ENCODE results near the gene THSD4.

The THSD4 gene

DNA sequence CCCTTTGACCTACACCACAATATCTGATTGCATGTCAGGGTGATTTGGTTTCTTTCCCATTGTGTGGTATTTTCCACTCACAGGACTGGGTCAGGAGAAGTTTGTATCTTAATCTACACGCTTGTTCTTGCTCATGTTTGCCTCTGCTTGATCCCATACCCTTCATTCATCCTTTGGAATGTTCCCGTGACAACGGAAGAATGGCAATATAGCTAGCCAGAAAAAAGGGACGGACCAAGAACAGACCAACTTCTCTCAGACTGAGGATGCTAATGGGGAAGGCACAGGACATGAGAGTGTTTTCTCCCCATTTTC lies 7.8 kb upstream of the THSD4 start:
- H3K27ac ChIP-seq (replicated peaks) = no peak overlapping the region
- no peak for TF ChIP-seq GABPA (IDR thresholded peaks at IDR 0.05; ENCODE audit: low read depth)
- H3K4me3 ChIP-seq (replicated peaks; ENCODE audit: insufficient read depth, low read length) = no peak overlapping the region
- no peak for DNase-seq (ENCODE audit: low read depth in 1 of 2, low spot score in 1 of 2)
- peaks cover 2% of the 10 kb centered on the region for H3K27me3 ChIP-seq (ENCODE audit: insufficient read depth, poor library complexity, severe bottlenecking)

- Histone ChIP-seq H3K4me3 (replicated peaks; ENCODE audit: insufficient read depth, low read length) (no peak overlapping the region), H3K27me3 (ENCODE audit: insufficient read depth, poor library complexity, severe bottlenecking) (peaks cover 6% of the 10 kb centered on the region), H3K27ac (replicated peaks) (no peak overlapping the region)
- DNase-seq (ENCODE audit: low read depth in 1 of 2, low spot score in 1 of 2) = no peak
- no peak for TF ChIP-seq SPI1 (IDR thresholded peaks at IDR 0.05; ENCODE audit: borderline replicate concordance, low read depth)
- no peak for TF ChIP-seq GABPA (IDR thresholded peaks at IDR 0.05; ENCODE audit: low read depth)
- TF ChIP-seq, protein P1, sequence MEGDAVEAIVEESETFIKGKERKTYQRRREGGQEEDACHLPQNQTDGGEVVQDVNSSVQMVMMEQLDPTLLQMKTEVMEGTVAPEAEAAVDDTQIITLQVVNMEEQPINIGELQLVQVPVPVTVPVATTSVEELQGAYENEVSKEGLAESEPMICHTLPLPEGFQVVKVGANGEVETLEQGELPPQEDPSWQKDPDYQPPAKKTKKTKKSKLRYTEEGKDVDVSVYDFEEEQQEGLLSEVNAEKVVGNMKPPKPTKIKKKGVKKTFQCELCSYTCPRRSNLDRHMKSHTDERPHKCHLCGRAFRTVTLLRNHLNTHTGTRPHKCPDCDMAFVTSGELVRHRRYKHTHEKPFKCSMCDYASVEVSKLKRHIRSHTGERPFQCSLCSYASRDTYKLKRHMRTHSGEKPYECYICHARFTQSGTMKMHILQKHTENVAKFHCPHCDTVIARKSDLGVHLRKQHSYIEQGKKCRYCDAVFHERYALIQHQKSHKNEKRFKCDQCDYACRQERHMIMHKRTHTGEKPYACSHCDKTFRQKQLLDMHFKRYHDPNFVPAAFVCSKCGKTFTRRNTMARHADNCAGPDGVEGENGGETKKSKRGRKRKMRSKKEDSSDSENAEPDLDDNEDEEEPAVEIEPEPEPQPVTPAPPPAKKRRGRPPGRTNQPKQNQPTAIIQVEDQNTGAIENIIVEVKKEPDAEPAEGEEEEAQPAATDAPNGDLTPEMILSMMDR (IDR thresholded peaks at IDR 0.05; ENCODE audit: insufficient read depth, low read length) = no peak
Observed at GRCh38 chr15:71109130-71109529, 6.1 kb upstream of the THSD4 start.

- no peak overlapping the region for H3K27ac ChIP-seq (replicated peaks)
- no peak for DNase-seq (ENCODE audit: low read depth in 1 of 2, low spot score in 1 of 2)
- H3K27me3 ChIP-seq (ENCODE audit: insufficient read depth, poor library complexity, severe bottlenecking) = peaks cover 6% of the 10 kb centered on the region
- TF ChIP-seq SPI1 (IDR thresholded peaks at IDR 0.05; ENCODE audit: borderline replicate concordance, low read depth) (no peak), GABPA (IDR thresholded peaks at IDR 0.05; ENCODE audit: low read depth) (no peak), REST (IDR thresholded peaks at IDR 0.05; ENCODE audit: insufficient replicate concordance, low read depth) (no peak), POLR2AphosphoS5 (IDR thresholded peaks at IDR 0.05; ENCODE audit: low read depth) (no peak)
- TF ChIP-seq, protein P1 (IDR thresholded peaks at IDR 0.05; ENCODE audit: insufficient read depth, low read length) = no peak
- H3K4me3 ChIP-seq (replicated peaks; ENCODE audit: insufficient read depth, low read length) = no peak overlapping the region
Observed at GRCh38 chr15:71109905-71110304, 5.4 kb upstream of the THSD4 start.

DNA sequence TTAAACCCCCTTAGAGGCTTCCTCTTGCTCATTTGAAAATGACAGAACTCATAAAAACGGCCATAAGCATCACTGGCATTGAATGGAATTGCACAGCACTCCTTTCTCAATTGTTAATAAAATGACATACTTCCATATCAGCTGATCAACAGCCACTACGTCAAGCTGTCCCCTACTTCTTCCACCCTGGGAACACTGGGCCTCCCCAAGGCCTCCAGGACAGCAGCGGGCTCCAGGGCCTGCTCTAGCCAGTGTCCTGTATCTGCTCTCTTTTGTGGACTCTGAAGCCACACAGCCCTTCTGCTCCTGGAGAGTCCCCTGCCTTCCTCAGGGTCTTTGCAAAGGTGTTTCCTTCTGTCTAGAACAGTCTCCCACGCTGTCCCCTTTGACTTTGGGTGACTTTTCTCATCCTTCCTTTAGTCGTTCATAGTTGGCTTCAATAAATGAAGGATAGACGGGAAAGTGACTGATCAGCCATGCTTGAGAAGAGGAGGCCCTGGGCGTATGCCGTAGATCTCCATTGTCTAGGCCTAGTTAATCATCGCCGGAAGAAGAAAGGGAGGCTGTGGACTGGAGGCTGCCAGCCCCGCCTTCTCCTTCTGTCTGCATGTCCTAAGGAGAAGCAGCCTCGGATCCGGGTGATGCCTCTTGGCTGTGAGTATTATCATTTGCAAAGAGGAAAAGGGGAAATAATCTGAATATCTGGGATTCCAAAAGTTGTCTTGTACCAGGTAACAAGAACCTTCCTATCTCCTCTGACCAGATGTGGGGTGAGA lies 4.7 kb upstream of the THSD4 start:
- TF ChIP-seq GABPA (IDR thresholded peaks at IDR 0.05; ENCODE audit: low read depth) (no peak), REST (IDR thresholded peaks at IDR 0.05; ENCODE audit: insufficient replicate concordance, low read depth) (no peak), SPI1 (IDR thresholded peaks at IDR 0.05; ENCODE audit: borderline replicate concordance, low read depth) (no peak), POLR2AphosphoS5 (IDR thresholded peaks at IDR 0.05; ENCODE audit: low read depth) (no peak)
- TF ChIP-seq, protein P1 (IDR thresholded peaks at IDR 0.05; ENCODE audit: insufficient read depth, low read length) = no peak
- DNase-seq (ENCODE audit: low read depth in 1 of 2, low spot score in 1 of 2) = no peak
- Histone ChIP-seq H3K27me3 (ENCODE audit: insufficient read depth, poor library complexity, severe bottlenecking) (peaks cover 6% of the 10 kb centered on the region), H3K27ac (replicated peaks) (no peak overlapping the region), H3K4me3 (replicated peaks; ENCODE audit: insufficient read depth, low read length) (no peak overlapping the region)

Measured in HL-60 (cell line).